Esophagus muscularis mucosa (tissue), 4 donors: ENCODE measurements around the gene PHACTR1.

Experiments
- EP300 ChIP-seq: sonication (generic); formaldehyde crosslinking; IDR thresholded peaks from one replicate; pipeline ENCODE4 v1.6.1; 2017; ENCODE audit warnings: antibody characterized with exemption
- POLR2A ChIP-seq: fragments of 450-650 bp; IDR thresholded peaks from one replicate; pipeline ENCODE4 v1.6.1; 2017; ENCODE audit warnings: antibody characterized with exemption, moderate library complexity, mild to moderate bottlenecking, low read depth
- TF ChIP-seq, protein P1 (sequence below), 3 experiments: fragments of 200-600 bp in 2 of 3; fragments of 450-650 bp in 1 of 3; sonication (generic) in 2 of 3; IDR thresholded peaks; one replicate each; pipeline ENCODE4 v1.5.1; 2017 to 2019; ENCODE audit warnings: antibody characterized with exemption in 3 of 3, mild to moderate bottlenecking in 2 of 3, moderate library complexity in 1 of 3

- TF ChIP-seq, protein P1, sequence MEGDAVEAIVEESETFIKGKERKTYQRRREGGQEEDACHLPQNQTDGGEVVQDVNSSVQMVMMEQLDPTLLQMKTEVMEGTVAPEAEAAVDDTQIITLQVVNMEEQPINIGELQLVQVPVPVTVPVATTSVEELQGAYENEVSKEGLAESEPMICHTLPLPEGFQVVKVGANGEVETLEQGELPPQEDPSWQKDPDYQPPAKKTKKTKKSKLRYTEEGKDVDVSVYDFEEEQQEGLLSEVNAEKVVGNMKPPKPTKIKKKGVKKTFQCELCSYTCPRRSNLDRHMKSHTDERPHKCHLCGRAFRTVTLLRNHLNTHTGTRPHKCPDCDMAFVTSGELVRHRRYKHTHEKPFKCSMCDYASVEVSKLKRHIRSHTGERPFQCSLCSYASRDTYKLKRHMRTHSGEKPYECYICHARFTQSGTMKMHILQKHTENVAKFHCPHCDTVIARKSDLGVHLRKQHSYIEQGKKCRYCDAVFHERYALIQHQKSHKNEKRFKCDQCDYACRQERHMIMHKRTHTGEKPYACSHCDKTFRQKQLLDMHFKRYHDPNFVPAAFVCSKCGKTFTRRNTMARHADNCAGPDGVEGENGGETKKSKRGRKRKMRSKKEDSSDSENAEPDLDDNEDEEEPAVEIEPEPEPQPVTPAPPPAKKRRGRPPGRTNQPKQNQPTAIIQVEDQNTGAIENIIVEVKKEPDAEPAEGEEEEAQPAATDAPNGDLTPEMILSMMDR (IDR thresholded peaks at IDR 0.05): no peak
- no peak for TF ChIP-seq POLR2A
- TF ChIP-seq EP300: no peak
Observed at GRCh38 chr6:13305791-13306190, 589.2 kb downstream of the PHACTR1 start.
